ENCODE measurements around the gene KCNAB2.

Gene KCNAB2

GRCh38 chr1:6106321-6106731, 60.6 kb downstream of the KCNAB2 start:
- no peak for FAIRE-seq

GRCh38 chr1:6106977-6107376, 61.3 kb downstream of the KCNAB2 start:
- no peak for FAIRE-seq
- no peak for DNase-seq (ENCODE audit: insufficient read length, low spot score)

More at GRCh38 chr1:6106321-6106731, 60.6 kb downstream of the KCNAB2 start:
- no peak for DNase-seq (ENCODE audit: insufficient read length, low spot score)

- no peak for FAIRE-seq
These were observed 62.0 kb downstream of the KCNAB2 start for GRCh38 chr1:6107409-6108356.

GRCh38 chr1:6108476-6108875, 62.8 kb downstream of the KCNAB2 start:
- FAIRE-seq (no peak), DNase-seq (ENCODE audit: insufficient read length, low spot score) (no peak)

More at GRCh38 chr1:6107409-6108356, 62.0 kb downstream of the KCNAB2 start:
- no peak for DNase-seq (ENCODE audit: insufficient read length, low spot score)

- DNase-seq (ENCODE audit: insufficient read length, low spot score): peak; percentile 80
- no peak for FAIRE-seq
These were observed 63.4 kb downstream of the KCNAB2 start for GRCh38 chr1:6108937-6109614.

GRCh38 chr1:6109688-6110087, 64.0 kb downstream of the KCNAB2 start:
- DNase-seq (ENCODE audit: insufficient read length, low spot score) (no peak), FAIRE-seq (no peak)

- FAIRE-seq: no peak
- no peak for DNase-seq (ENCODE audit: insufficient read length, low spot score)
These were observed 64.6 kb downstream of the KCNAB2 start for GRCh38 chr1:6110326-6110725.

- FAIRE-seq: no peak
- no peak for DNase-seq (ENCODE audit: insufficient read length, low spot score)
These were observed 65.9 kb downstream of the KCNAB2 start for GRCh38 chr1:6111571-6111970.

GRCh38 chr1:6111991-6112689, 66.5 kb downstream of the KCNAB2 start:
- no peak for DNase-seq (ENCODE audit: insufficient read length, low spot score)
- no peak for FAIRE-seq

GRCh38 chr1:6112690-6113005, 67.0 kb downstream of the KCNAB2 start:
- no peak for FAIRE-seq

GRCh38 chr1:6113116-6113515, 67.4 kb downstream of the KCNAB2 start:
- DNase-seq (ENCODE audit: insufficient read length, low spot score) (no peak), FAIRE-seq (no peak)

More at GRCh38 chr1:6112690-6113005, 67.0 kb downstream of the KCNAB2 start:
- DNase-seq (ENCODE audit: insufficient read length, low spot score): no peak

- DNase-seq (ENCODE audit: insufficient read length, low spot score) (no peak), FAIRE-seq (no peak)
These were observed 68.1 kb downstream of the KCNAB2 start for GRCh38 chr1:6113745-6114144.

GRCh38 chr1:6116137-6116536, 70.4 kb downstream of the KCNAB2 start:
- FAIRE-seq (no peak), DNase-seq (ENCODE audit: insufficient read length, low spot score) (no peak)

- DNase-seq (ENCODE audit: insufficient read length, low spot score) (no peak), FAIRE-seq (no peak)
These were observed 71.4 kb downstream of the KCNAB2 start for GRCh38 chr1:6117064-6117463.

- no peak for DNase-seq (ENCODE audit: insufficient read length, low spot score)
- FAIRE-seq: no peak
These were observed 71.9 kb downstream of the KCNAB2 start for GRCh38 chr1:6117624-6118023.

GRCh38 chr1:6118415-6118814, 72.7 kb downstream of the KCNAB2 start:
- FAIRE-seq (no peak), DNase-seq (ENCODE audit: insufficient read length, low spot score) (no peak)

- no peak for FAIRE-seq
- DNase-seq (ENCODE audit: insufficient read length, low spot score): no peak
These were observed 75.3 kb downstream of the KCNAB2 start for GRCh38 chr1:6121021-6121421.

- no peak for FAIRE-seq
These were observed 76.1 kb downstream of the KCNAB2 start for GRCh38 chr1:6121651-6122370.

GRCh38 chr1:6123083-6123482, 77.4 kb downstream of the KCNAB2 start:
- DNase-seq (ENCODE audit: insufficient read length, low spot score) (no peak), FAIRE-seq (no peak)

More at GRCh38 chr1:6121651-6122370, 76.1 kb downstream of the KCNAB2 start:
- DNase-seq (ENCODE audit: insufficient read length, low spot score): no peak

- FAIRE-seq (no peak), DNase-seq (ENCODE audit: insufficient read length, low spot score) (no peak)
These were observed 78.1 kb downstream of the KCNAB2 start for GRCh38 chr1:6123816-6124215.

- DNase-seq (ENCODE audit: insufficient read length, low spot score): no peak
- FAIRE-seq: no peak
These were observed 78.7 kb downstream of the KCNAB2 start for GRCh38 chr1:6124341-6124740.

Measured in HTR-8/SVneo (cell line).